ENCODE data around the gene CTPS2.
"Not testable (repeated sequence)": the region's sequence is repeated elsewhere in the genome, so short reads cannot be mapped to it uniquely, and the experiment has no call there.

The CTPS2 gene, protein sequence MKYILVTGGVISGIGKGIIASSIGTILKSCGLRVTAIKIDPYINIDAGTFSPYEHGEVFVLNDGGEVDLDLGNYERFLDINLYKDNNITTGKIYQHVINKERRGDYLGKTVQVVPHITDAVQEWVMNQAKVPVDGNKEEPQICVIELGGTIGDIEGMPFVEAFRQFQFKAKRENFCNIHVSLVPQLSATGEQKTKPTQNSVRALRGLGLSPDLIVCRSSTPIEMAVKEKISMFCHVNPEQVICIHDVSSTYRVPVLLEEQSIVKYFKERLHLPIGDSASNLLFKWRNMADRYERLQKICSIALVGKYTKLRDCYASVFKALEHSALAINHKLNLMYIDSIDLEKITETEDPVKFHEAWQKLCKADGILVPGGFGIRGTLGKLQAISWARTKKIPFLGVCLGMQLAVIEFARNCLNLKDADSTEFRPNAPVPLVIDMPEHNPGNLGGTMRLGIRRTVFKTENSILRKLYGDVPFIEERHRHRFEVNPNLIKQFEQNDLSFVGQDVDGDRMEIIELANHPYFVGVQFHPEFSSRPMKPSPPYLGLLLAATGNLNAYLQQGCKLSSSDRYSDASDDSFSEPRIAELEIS

GRCh38 chrX:16712548-16713155, at the start of gene CTPS2:
Gene CTPS2 (minus strand): TSS chrX:16712669. CDS start chrX:16702902, 9,767 bp downstream.
- Histone ChIP-seq H3K27me3 (ENCODE audit: control insufficient read depth, insufficient read depth, low read length) (no peaks in the 10 kb centered on the region), H3K4me3 (ENCODE audit: low read length) (peak within 1 kb of the TSS; percentile 82), H3K36me3 (ENCODE audit: control insufficient read depth, low read depth, low read length) (peaks cover 5% of the 10 kb centered on the region), H3K4me1 (ENCODE audit: control insufficient read depth, low read depth, low read length) (peaks cover 6% of the 10 kb centered on the region), H3K9me3 (ENCODE audit: control insufficient read depth, low read depth, low read length) (no peaks in the 10 kb centered on the region), H3K27ac (ENCODE audit: low read length) (peak within 1 kb of the TSS; percentile 96), H3K9ac (ENCODE audit: low read length) (peak within 1 kb of the TSS; percentile 80)

DNA sequence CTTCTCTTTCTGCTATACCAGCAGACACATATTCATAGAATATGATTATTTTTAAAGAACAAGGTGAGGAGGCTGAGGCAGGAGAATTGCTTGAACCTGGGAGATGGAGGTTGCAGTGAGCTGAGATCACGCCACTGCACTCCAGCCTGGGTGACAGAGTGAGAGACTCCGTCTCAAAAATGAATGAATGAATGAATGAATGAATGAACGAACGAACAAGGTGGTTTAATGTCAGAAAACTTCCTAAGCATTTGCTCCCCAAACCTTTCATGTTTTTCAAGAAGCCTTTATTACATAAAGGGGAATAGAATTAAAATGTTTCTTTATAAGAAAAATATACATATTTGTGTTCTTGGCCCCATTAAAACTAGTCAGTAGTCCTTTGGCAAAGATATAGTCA, 49.0 kb upstream of the CTPS2 start:
- H3K36me3 ChIP-seq (ENCODE audit: control insufficient read depth, low read depth, low read length): peaks cover 34% of the 10 kb centered on the region
- not testable (repeated sequence) for H3K4me1 ChIP-seq (ENCODE audit: control insufficient read depth, low read depth, low read length); H3K4me3 ChIP-seq (ENCODE audit: low read length); H3K9ac ChIP-seq (ENCODE audit: low read length); H3K27ac ChIP-seq (ENCODE audit: low read length); H3K9me3 ChIP-seq (ENCODE audit: control insufficient read depth, low read depth, low read length); H3K27me3 ChIP-seq (ENCODE audit: control insufficient read depth, insufficient read depth, low read length)

DNA sequence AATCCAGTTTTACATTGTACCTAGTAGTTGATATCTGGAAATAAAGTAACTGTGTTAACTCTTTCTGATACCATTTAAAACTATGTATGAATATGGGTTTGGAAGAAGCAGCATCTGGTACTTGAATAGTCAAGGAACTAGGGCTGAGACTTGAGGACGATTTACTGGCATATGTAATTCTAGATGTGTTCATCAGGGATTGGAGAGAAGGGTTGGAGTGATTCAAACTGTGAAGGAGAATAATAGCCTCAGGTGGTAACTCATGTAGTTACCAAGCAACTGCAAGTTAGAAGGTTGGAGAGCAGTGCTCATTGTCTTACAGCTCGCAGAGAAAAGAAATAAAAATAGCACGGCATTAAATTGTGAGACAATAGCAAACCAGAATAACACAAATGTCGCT, 44.3 kb upstream of the CTPS2 start:
- no peaks in the 10 kb centered on the region for H3K27me3 ChIP-seq (ENCODE audit: control insufficient read depth, insufficient read depth, low read length)
- no peak overlapping the region for H3K4me3 ChIP-seq (ENCODE audit: low read length)
- H3K9me3 ChIP-seq (ENCODE audit: control insufficient read depth, low read depth, low read length): no peaks in the 10 kb centered on the region
- H3K4me1 ChIP-seq (ENCODE audit: control insufficient read depth, low read depth, low read length): no peaks in the 10 kb centered on the region
- H3K27ac ChIP-seq (ENCODE audit: low read length): no peak overlapping the region
- H3K36me3 ChIP-seq (ENCODE audit: control insufficient read depth, low read depth, low read length): peaks cover 63% of the 10 kb centered on the region
- H3K9ac ChIP-seq (ENCODE audit: low read length): no peak overlapping the region

GRCh38 chrX:16754019-16754418, 41.5 kb upstream of the CTPS2 start:
- peaks cover 60% of the 10 kb centered on the region for H3K36me3 ChIP-seq (ENCODE audit: control insufficient read depth, low read depth, low read length)
- no peaks in the 10 kb centered on the region for H3K9me3 ChIP-seq (ENCODE audit: control insufficient read depth, low read depth, low read length)
- H3K4me1 ChIP-seq (ENCODE audit: control insufficient read depth, low read depth, low read length): no peaks in the 10 kb centered on the region
- no peaks in the 10 kb centered on the region for H3K27me3 ChIP-seq (ENCODE audit: control insufficient read depth, insufficient read depth, low read length)
- no peak overlapping the region for H3K4me3 ChIP-seq (ENCODE audit: low read length)
- H3K9ac ChIP-seq (ENCODE audit: low read length): no peak overlapping the region
- no peak overlapping the region for H3K27ac ChIP-seq (ENCODE audit: low read length)

GRCh38 chrX:16750136-16750535, 37.7 kb upstream of the CTPS2 start:
- H3K9ac ChIP-seq (ENCODE audit: low read length): no peak overlapping the region
- H3K4me1 ChIP-seq (ENCODE audit: control insufficient read depth, low read depth, low read length): no peaks in the 10 kb centered on the region
- no peaks in the 10 kb centered on the region for H3K27me3 ChIP-seq (ENCODE audit: control insufficient read depth, insufficient read depth, low read length)
- no peaks in the 10 kb centered on the region for H3K9me3 ChIP-seq (ENCODE audit: control insufficient read depth, low read depth, low read length)
- H3K4me3 ChIP-seq (ENCODE audit: low read length): no peak overlapping the region
- H3K27ac ChIP-seq (ENCODE audit: low read length): no peak overlapping the region
- peaks cover 61% of the 10 kb centered on the region for H3K36me3 ChIP-seq (ENCODE audit: control insufficient read depth, low read depth, low read length)

GRCh38 chrX:16748425-16748824, 36.0 kb upstream of the CTPS2 start:
- Histone ChIP-seq H3K4me3 (ENCODE audit: low read length) (no peak overlapping the region), H3K9me3 (ENCODE audit: control insufficient read depth, low read depth, low read length) (no peaks in the 10 kb centered on the region), H3K9ac (ENCODE audit: low read length) (no peak overlapping the region), H3K4me1 (ENCODE audit: control insufficient read depth, low read depth, low read length) (no peaks in the 10 kb centered on the region), H3K36me3 (ENCODE audit: control insufficient read depth, low read depth, low read length) (peaks cover 68% of the 10 kb centered on the region), H3K27ac (ENCODE audit: low read length) (no peak overlapping the region), H3K27me3 (ENCODE audit: control insufficient read depth, insufficient read depth, low read length) (no peaks in the 10 kb centered on the region)

DNA sequence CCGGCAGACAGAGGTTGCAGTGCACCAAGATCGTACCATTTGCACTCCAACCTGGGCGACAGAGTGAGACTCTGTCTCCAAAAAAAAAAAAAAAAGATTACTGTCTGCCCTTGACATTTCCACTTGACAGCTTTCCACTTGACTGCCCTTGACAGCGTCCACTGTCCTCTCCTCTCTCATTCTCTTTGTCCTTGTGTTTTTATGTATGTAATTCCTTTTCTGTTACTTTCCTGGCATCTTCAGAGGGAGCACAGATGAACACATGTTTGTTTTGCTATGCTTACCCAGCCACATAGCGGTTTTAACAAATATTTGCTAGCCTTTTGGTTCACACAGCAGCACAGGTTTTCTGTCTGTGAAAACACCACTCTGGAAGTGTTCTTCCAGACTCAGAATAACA, 33.2 kb upstream of the CTPS2 start:
- H3K4me1 ChIP-seq (ENCODE audit: control insufficient read depth, low read depth, low read length): no peaks in the 10 kb centered on the region
- H3K36me3 ChIP-seq (ENCODE audit: control insufficient read depth, low read depth, low read length): peaks cover 84% of the 10 kb centered on the region
- H3K9ac ChIP-seq (ENCODE audit: low read length): no peak overlapping the region
- no peaks in the 10 kb centered on the region for H3K9me3 ChIP-seq (ENCODE audit: control insufficient read depth, low read depth, low read length)
- no peak overlapping the region for H3K4me3 ChIP-seq (ENCODE audit: low read length)
- H3K27ac ChIP-seq (ENCODE audit: low read length): no peak overlapping the region
- no peaks in the 10 kb centered on the region for H3K27me3 ChIP-seq (ENCODE audit: control insufficient read depth, insufficient read depth, low read length)

DNA sequence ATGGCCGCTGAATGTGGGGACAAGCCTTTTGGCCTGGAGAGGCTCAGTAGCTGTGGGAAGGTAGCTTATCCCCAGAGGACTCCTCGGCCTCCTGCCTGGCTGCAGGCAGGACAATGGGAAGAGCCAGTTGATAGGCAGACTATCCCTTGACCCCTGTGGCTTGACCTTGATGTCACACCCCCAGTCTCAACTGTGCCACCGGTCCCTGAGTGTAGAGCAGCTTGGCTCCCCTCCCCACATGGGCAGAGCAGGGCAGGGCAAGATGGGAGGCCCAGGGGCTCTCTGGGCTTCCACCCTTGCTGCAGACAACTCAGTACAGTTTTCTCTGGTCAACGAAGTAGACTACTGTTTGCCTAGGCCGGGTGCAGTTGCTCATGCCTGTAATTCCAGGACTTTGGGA, 32.6 kb upstream of the CTPS2 start:
- Histone ChIP-seq H3K9me3 (ENCODE audit: control insufficient read depth, low read depth, low read length) (no peaks in the 10 kb centered on the region), H3K4me3 (ENCODE audit: low read length) (no peak overlapping the region), H3K9ac (ENCODE audit: low read length) (no peak overlapping the region), H3K27me3 (ENCODE audit: control insufficient read depth, insufficient read depth, low read length) (no peaks in the 10 kb centered on the region), H3K4me1 (ENCODE audit: control insufficient read depth, low read depth, low read length) (no peaks in the 10 kb centered on the region), H3K36me3 (ENCODE audit: control insufficient read depth, low read depth, low read length) (peaks cover 82% of the 10 kb centered on the region), H3K27ac (ENCODE audit: low read length) (no peak overlapping the region)

DNA sequence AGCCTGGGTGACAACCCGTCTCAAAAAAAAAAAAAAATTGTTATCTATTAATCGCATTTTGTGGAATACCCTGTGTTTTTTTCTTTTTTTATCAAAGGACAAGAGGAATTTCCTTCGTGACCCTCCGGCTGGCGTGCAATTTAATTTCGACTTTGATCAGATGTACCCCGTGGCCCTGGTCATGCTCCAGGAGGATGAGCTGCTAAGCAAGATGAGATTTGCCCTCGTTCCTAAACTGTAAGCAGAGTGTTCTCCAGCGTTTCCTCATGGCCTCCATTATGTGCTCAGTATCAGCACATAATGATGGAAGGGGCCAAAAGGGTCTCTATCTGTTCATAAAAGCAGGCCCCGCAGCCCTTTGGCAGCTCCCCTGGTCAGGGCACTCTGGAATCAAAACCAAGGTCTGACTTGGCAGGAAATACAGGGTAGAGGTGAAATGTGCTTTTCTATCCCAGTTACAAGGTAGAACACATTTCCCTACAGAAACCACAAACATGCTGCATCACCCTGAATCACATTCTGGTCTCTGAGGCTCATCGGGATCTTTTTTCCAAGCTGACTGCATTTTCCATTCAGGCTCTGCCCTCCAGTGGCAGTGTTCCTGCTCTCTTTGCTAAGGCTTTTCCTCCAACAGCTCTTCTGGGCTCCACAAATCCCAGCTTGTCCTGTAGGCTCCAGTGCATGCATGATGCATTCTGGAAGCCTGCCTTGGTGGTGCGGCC, 31.3 kb upstream of the CTPS2 start:
- H3K36me3 ChIP-seq (ENCODE audit: control insufficient read depth, low read depth, low read length): peaks cover 82% of the 10 kb centered on the region
- H3K9ac ChIP-seq (ENCODE audit: low read length): no peak overlapping the region

GRCh38 chrX:16739574-16739973, 27.1 kb upstream of the CTPS2 start:
- H3K27ac ChIP-seq (ENCODE audit: low read length): no peak overlapping the region

More for the DNA sequence above, 31.3 kb upstream of the CTPS2 start:
- Histone ChIP-seq H3K4me3 (ENCODE audit: low read length) (no peak overlapping the region), H3K27ac (ENCODE audit: low read length) (no peak overlapping the region), H3K4me1 (ENCODE audit: control insufficient read depth, low read depth, low read length) (no peaks in the 10 kb centered on the region), H3K9me3 (ENCODE audit: control insufficient read depth, low read depth, low read length) (no peaks in the 10 kb centered on the region), H3K27me3 (ENCODE audit: control insufficient read depth, insufficient read depth, low read length) (no peaks in the 10 kb centered on the region)

DNA sequence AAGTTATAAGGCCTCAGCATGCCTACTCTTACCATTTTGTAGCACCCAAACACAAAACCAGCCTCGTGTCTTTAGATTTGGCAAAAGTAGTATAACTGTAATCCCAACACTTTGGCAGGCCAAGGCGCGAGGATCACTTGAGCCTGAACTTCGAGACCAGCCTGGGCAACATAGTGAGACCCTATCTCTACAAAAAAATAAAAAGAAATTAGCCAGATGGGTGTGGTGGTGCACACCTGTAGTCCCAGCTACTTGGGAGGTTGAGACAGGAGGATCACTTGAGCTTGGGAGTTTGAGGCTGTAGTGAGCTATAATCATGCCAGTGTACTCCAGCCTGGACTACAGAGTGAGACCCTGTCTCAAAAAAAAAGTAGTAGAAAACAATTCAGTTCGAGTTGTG, 24.6 kb upstream of the CTPS2 start:
- no peak overlapping the region for H3K27ac ChIP-seq (ENCODE audit: low read length)
- H3K36me3 ChIP-seq (ENCODE audit: control insufficient read depth, low read depth, low read length): peaks cover 56% of the 10 kb centered on the region
- no peaks in the 10 kb centered on the region for H3K9me3 ChIP-seq (ENCODE audit: control insufficient read depth, low read depth, low read length)
- no peaks in the 10 kb centered on the region for H3K4me1 ChIP-seq (ENCODE audit: control insufficient read depth, low read depth, low read length)
- H3K4me3 ChIP-seq (ENCODE audit: low read length): no peak overlapping the region
- no peaks in the 10 kb centered on the region for H3K27me3 ChIP-seq (ENCODE audit: control insufficient read depth, insufficient read depth, low read length)
- no peak overlapping the region for H3K9ac ChIP-seq (ENCODE audit: low read length)

More at GRCh38 chrX:16739574-16739973, 27.1 kb upstream of the CTPS2 start:
- no peaks in the 10 kb centered on the region for H3K27me3 ChIP-seq (ENCODE audit: control insufficient read depth, insufficient read depth, low read length)
- H3K9ac ChIP-seq (ENCODE audit: low read length): no peak overlapping the region
- no peaks in the 10 kb centered on the region for H3K9me3 ChIP-seq (ENCODE audit: control insufficient read depth, low read depth, low read length)
- H3K4me3 ChIP-seq (ENCODE audit: low read length): no peak overlapping the region
- no peaks in the 10 kb centered on the region for H3K4me1 ChIP-seq (ENCODE audit: control insufficient read depth, low read depth, low read length)
- H3K36me3 ChIP-seq (ENCODE audit: control insufficient read depth, low read depth, low read length): peaks cover 79% of the 10 kb centered on the region
